OCI-LY1 (cell line): ENCODE results near the gene CREB3L2.
"Not testable (repeated sequence)": the region's sequence is repeated elsewhere in the genome, so short reads cannot be mapped to it uniquely, and the experiment has no call there.

Experiments used
- H2AFZ ChIP-seq: fragments of 200-600 bp; sonication (generic), shearing (Covaris generic); 2 replicates; pipeline ENCODE4 v1.6.0; 2014; ENCODE audit warnings: antibody characterized with exemption, mild to moderate bottlenecking, low read length
- H3F3A ChIP-seq: fragments of 200-600 bp; sonication (generic), shearing (Covaris generic); 2 replicates; pipeline ENCODE4 v1.6.0; 2014; ENCODE audit warnings: mild to moderate bottlenecking, antibody characterized with exemption, low read length, moderate library complexity; ENCODE audit not compliant: insufficient read depth
- H3K27ac ChIP-seq: fragments of 200-600 bp; sonication (generic); 2 replicates; pipeline ENCODE4 v1.5.1; 2014; ENCODE audit warnings: low read length, mixed run types, mild to moderate bottlenecking, low read depth; ENCODE audit not compliant: poor library complexity, severe bottlenecking
- H3K27me3 ChIP-seq: fragments of 200-600 bp; sonication (generic); 2 replicates; pipeline ENCODE4 v1.6.0; 2014; ENCODE audit warnings: antibody characterized with exemption, mild to moderate bottlenecking, low read length, moderate library complexity; ENCODE audit not compliant: insufficient read depth
- H3K36me3 ChIP-seq: fragments of 200-600 bp; sonication (generic); 2 replicates; pipeline ENCODE4 v1.6.1; 2014; ENCODE audit warnings: mild to moderate bottlenecking, antibody characterized with exemption, low read length, moderate library complexity, mixed read lengths; ENCODE audit not compliant: insufficient read depth
- H3K4me1 ChIP-seq: fragments of 200-600 bp; sonication (generic); 2 replicates; pipeline ENCODE4 v1.5.1; 2014; ENCODE audit warnings: mild to moderate bottlenecking, low read length, moderate library complexity; ENCODE audit not compliant: insufficient read depth, severe bottlenecking
- H3K4me2 ChIP-seq: fragments of 200-600 bp; sonication (generic), shearing (Covaris generic); 2 replicates; pipeline ENCODE4 v1.6.1; 2014; ENCODE audit warnings: low read length
- H3K4me3 ChIP-seq: fragments of 200-600 bp; sonication (generic); 2 replicates; pipeline ENCODE4 v1.5.1; 2014; ENCODE audit warnings: low read length, low read depth, mild to moderate bottlenecking, mixed read lengths; ENCODE audit not compliant: poor library complexity, severe bottlenecking
- H3K79me2 ChIP-seq: fragments of 200-600 bp; shearing (Covaris generic); 2 replicates; pipeline ENCODE4 v1.6.1; 2016; ENCODE audit warnings: mixed run types, low read length, mixed read lengths; ENCODE audit not compliant: insufficient read depth
- H3K9ac ChIP-seq: fragments of 200-600 bp; sonication (generic), shearing (Covaris generic); 2 replicates; pipeline ENCODE4 v1.6.1; 2014; ENCODE audit warnings: mild to moderate bottlenecking, low read length, mixed read lengths
- H3K9me2 ChIP-seq: fragments of 200-600 bp; sonication (generic), shearing (Covaris generic); 2 replicates; pipeline ENCODE4 v1.6.1; 2014; ENCODE audit warnings: low read depth, mild to moderate bottlenecking, low read length, mixed read lengths
- H3K9me3 ChIP-seq: fragments of 200-600 bp; shearing (Covaris generic); 2 replicates; pipeline ENCODE4 v1.6.1; 2014; ENCODE audit warnings: low read length, mixed read lengths
- H4K20me1 ChIP-seq: fragments of 200-600 bp; sonication (generic), shearing (Covaris generic); 2 replicates; pipeline ENCODE4 v1.6.0; 2016; ENCODE audit warnings: mild to moderate bottlenecking, low read length; ENCODE audit not compliant: insufficient read depth
- EZH2 ChIP-seq: fragments of 200-600 bp; sonication (generic), shearing (Covaris generic); IDR thresholded peaks from 2 replicates; pipeline ENCODE4 v1.8.0; 2017; ENCODE audit warnings: borderline replicate concordance, mixed run types, mild to moderate bottlenecking, antibody characterized with exemption, low read length, moderate library complexity, mixed read lengths
- TF ChIP-seq, protein P1 (sequence below): fragments of 200-600 bp; sonication (generic), shearing (Covaris generic); IDR thresholded peaks from 2 replicates; pipeline ENCODE4 v1.5.1; 2017; ENCODE audit warnings: mild to moderate bottlenecking, antibody characterized with exemption, low read length, moderate library complexity, mixed read lengths

Gene CREB3L2

DNA sequence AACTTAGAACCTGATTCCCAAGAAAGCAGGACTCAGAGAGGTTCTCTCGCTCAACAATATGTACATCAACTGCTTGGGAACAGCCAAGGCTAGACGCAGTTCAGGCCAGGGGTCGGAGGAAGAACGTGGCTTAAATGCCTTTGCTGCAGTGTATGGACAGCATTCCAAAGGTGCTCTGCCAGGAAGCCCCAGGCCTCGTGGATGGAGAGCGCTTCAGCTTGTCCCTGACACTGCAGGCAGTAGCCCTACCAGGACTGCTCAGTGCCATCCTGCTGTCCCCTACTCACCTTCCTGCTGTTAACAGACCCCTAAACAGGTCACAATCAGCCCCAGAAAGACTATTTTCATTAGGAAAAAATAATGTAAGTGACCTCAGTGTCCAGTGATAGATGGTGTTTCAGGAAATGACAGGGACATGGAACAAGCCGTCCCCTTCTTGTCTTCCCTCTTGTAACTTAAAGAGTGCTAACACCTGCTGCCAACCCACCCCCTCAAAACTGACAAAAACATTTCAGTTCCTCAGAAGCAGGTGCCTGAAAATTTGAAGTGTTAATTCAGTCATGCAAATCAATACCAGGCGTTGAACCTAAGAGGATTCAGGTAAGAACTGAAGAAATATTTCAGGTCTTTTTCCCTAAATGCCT, 16.5 kb downstream of the CREB3L2 start:
- peaks cover 11% of the 10 kb centered on the region for H3K4me1 ChIP-seq
- H3K27me3 ChIP-seq = no peaks in the 10 kb centered on the region
- H3K9me3 ChIP-seq = no peaks in the 10 kb centered on the region
- H3K36me3 ChIP-seq = no peaks in the 10 kb centered on the region
- H3K4me3 ChIP-seq = no peak overlapping the region
- no peaks in the 10 kb centered on the region for H3F3A ChIP-seq
- no peak overlapping the region for H2AFZ ChIP-seq
- H3K79me2 ChIP-seq = no peaks in the 10 kb centered on the region
- no peak overlapping the region for H3K27ac ChIP-seq
- TF ChIP-seq, protein P1, sequence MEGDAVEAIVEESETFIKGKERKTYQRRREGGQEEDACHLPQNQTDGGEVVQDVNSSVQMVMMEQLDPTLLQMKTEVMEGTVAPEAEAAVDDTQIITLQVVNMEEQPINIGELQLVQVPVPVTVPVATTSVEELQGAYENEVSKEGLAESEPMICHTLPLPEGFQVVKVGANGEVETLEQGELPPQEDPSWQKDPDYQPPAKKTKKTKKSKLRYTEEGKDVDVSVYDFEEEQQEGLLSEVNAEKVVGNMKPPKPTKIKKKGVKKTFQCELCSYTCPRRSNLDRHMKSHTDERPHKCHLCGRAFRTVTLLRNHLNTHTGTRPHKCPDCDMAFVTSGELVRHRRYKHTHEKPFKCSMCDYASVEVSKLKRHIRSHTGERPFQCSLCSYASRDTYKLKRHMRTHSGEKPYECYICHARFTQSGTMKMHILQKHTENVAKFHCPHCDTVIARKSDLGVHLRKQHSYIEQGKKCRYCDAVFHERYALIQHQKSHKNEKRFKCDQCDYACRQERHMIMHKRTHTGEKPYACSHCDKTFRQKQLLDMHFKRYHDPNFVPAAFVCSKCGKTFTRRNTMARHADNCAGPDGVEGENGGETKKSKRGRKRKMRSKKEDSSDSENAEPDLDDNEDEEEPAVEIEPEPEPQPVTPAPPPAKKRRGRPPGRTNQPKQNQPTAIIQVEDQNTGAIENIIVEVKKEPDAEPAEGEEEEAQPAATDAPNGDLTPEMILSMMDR = no peak
- TF ChIP-seq EZH2 = no peak
- H4K20me1 ChIP-seq = no peaks in the 10 kb centered on the region
- H3K4me2 ChIP-seq = no peak overlapping the region
- H3K9me2 ChIP-seq = no peaks in the 10 kb centered on the region
- no peak overlapping the region for H3K9ac ChIP-seq

DNA sequence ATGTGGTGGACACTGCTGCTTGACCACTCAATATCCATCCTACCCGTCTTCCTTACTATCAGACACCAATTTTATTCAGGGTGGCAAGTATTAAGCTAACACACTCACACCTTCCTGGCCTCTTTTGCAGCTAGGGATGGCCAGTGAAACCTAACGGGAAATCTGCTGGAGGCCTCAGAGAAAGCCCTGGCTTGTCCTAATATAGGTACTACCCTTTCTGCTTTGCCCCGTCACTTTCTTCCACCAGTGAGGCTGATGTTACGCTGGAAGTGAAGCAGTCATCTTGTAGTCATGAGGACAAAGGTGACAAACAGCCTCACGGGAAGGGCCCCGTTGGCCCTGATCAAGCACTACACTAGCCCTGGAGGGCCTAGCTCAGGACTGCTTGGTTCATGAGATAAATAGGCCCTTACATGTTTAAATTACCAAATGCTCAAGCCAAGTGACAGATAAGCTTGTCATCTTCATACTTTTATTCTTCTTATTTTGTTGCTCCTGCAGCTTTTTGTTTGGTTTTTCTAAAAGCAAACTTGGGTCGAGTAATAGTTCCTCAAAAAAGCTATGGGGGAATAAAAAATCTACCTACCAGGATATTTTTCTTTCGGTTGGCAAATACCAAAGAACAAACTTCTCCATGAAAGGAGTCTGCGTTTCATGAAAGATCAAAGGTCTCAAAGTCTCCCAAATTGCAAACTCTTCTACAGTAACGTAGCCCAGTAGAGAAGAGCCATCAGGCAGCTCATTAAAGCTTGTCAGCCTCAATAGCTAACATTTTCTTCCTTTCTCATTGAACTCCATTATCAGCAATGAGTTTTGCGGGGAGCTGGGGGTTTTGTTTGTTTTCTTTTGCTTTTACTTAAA, 17.5 kb downstream of the CREB3L2 start:
- Histone ChIP-seq H3K27me3 (no peaks in the 10 kb centered on the region), H3K4me2 (no peak overlapping the region), H3K79me2 (no peaks in the 10 kb centered on the region), H3K9me3 (no peaks in the 10 kb centered on the region), H3K36me3 (no peaks in the 10 kb centered on the region), H2AFZ (no peak overlapping the region), H4K20me1 (no peaks in the 10 kb centered on the region), H3K4me1 (peaks cover 11% of the 10 kb centered on the region), H3K9ac (no peak overlapping the region), H3F3A (no peaks in the 10 kb centered on the region), H3K9me2 (no peaks in the 10 kb centered on the region), H3K4me3 (no peak overlapping the region), H3K27ac (no peak overlapping the region)
- TF ChIP-seq EZH2 = no peak
- TF ChIP-seq, protein P1 = no peak

DNA sequence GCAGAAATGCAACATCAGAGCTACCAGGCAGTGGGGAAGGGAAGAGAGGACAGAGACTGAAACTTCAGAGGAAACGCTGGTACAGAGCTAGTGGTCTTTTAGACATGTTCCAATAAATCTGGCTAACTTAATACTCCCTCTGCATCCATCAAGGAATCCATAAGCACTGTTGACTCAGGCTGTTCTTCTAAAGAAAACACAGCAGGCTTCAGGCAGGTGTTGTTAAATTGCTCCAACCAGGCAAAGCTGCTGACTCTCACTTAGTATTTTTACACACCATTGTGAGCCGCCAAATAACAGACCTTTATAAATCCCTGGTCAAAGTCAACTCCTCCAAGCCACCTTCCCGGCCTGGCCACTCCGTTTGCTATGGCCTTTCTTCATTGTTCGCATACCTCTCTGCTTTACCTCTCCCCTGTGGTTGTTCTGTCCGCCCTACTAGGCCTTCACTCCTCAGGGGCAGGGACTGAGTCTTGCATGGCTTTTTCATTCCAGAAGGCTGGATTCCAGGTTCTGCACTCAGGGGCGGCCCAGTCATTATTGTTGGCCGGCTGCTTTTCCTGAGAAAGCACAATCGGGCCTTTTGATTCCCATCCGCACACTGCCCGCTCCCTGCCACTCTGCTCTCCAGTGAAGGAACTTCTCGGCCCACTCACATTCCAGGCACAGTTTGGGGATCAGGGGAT, 18.4 kb downstream of the CREB3L2 start:
- H3K27me3 ChIP-seq = no peaks in the 10 kb centered on the region
- H3K4me3 ChIP-seq = no peak overlapping the region
- TF ChIP-seq, protein P1 = no peak
- no peak for TF ChIP-seq EZH2
- no peaks in the 10 kb centered on the region for H3K79me2 ChIP-seq
- no peak overlapping the region for H3K4me2 ChIP-seq
- H3K9me2 ChIP-seq = no peaks in the 10 kb centered on the region
- H4K20me1 ChIP-seq = no peaks in the 10 kb centered on the region
- no peak overlapping the region for H2AFZ ChIP-seq
- H3K9ac ChIP-seq = no peak overlapping the region
- H3K4me1 ChIP-seq = peaks cover 11% of the 10 kb centered on the region
- no peaks in the 10 kb centered on the region for H3K36me3 ChIP-seq
- H3K9me3 ChIP-seq = no peaks in the 10 kb centered on the region
- H3K27ac ChIP-seq = no peak overlapping the region
- no peaks in the 10 kb centered on the region for H3F3A ChIP-seq

DNA sequence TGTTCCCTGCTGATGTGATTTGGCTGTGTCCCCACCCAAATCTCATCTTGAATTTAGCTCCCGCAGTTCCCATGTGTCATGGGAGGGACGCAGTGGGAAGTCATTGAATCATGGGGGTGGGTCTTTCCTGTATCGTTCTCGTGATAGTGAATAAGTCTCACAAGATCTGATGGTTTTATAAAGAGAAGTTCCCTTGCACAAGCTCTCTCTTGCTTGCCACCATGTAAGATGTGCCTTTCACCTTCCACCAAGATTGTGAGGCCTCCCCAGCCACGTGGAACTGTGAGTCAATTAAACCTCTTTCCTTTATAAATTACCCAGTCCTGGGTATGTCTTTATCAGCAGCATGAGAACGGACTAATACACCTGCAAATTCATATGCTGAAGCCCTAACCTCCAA, 19.5 kb downstream of the CREB3L2 start:
- not testable (repeated sequence) for H4K20me1 ChIP-seq, H3K36me3 ChIP-seq, H3F3A ChIP-seq, H3K4me2 ChIP-seq, H2AFZ ChIP-seq, H3K27me3 ChIP-seq, H3K4me3 ChIP-seq, H3K9me3 ChIP-seq, H3K27ac ChIP-seq, H3K79me2 ChIP-seq, H3K9me2 ChIP-seq, H3K9ac ChIP-seq
- peaks cover 11% of the 10 kb centered on the region for H3K4me1 ChIP-seq
